Activated T-cell treated with anti-CD3 and anti-CD28 coated beads for 48 hours (primary cell): Measurements from ENCODE around the gene TVP23C.
"Not testable (repeated sequence)": the region's sequence is repeated elsewhere in the genome, so short reads cannot be mapped to it uniquely, and the experiment has no call there.

ENCODE experiments used
- DNase-seq: peaks from one replicate; pipeline ENCODE4 v3.0.0-alpha.2; 2020; ENCODE audit warnings: low read depth

Gene TVP23C

DNA sequence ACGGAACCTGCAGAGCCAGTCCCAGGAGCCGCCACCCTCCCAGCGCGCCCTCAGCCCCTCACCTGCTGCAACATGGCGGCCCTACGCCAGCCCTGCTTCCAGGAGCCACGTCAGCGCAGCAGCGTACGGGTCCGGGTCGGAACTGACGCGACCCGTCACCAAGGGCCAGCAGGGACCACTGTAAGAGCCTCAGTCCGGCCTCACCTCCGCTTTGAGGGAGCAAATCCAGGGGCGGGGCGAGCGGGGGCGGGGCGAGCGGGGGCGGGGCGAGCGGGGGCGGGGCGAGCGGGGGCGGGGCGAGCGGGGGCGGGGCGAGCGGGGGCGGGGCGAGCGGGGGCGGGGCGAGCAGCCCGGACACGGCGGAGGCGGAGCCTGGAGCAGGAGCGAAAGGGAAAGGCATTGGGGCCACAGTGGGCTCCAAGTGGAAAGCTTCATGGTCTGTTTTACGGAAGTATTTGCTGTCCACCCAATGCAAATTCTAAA, at the start of gene TVP23C:
TSS of gene TVP23C (minus strand) at position 109 of the 483 bp plus-strand sequence. CDS start at position 74, 35 bp downstream.
- peak; percentile 62 for DNase-seq

DNA sequence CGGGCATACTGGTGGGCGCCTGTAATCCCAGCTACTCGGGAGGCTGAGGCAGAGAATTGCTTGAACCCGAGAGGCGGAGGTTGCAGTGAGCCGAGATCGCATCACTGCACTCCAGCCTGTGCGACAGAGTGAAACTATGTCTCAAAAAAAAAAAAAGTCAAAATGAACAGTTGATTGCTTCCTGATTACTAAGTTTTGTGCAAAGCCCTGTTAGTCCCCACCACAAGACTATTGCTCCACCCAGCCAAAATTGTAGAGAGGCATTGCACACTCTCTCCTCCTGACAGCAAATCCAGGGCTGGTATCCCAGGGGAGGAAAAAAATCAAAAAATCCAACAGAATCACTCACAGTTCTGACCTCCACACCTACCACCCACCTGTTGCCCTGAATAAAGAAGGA, 29.7 kb upstream of the TVP23C start:
- DNase-seq, result not testable (repeated sequence)

DNA sequence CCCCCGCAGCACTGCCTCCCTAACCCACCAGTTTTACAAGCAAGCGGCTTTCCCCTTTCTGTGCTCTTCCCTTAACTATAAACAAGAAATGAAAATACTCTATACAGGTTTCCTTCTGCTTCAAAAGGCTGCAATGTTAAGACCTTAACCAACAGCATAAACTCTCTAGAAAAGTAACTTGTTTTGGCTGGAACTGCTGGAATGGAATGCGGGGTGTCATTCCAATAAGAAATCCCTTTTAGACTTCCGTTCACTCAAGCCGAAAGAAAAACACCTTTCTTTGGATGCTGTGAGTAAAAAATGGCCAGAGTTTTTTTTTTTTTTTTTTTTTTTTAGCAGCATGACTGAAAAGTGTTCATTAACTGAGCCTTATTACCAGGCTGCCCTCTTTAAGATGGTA, 28.7 kb upstream of the TVP23C start:
- DNase-seq, result not testable (repeated sequence)

DNA sequence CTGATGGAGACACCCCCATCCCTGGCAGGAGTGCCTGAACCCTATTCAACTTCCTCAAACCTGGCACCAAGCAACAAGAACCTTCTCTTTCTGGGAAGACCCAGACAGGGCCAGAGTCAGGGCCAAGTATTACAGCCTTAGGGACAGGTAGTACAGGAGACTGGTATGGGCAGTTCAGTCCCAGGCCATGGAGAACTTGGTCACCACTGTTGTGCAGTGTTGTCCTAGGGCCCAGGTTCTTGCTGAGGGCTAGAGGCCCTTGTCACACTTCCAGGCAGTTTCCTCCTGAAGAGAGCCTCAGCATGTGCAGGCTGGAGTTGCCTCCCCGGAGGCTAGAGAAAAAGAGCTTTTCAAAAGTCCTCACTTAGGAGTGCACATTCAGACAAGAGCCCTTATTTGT, 27.6 kb upstream of the TVP23C start:
- not testable (repeated sequence) for DNase-seq

DNA sequence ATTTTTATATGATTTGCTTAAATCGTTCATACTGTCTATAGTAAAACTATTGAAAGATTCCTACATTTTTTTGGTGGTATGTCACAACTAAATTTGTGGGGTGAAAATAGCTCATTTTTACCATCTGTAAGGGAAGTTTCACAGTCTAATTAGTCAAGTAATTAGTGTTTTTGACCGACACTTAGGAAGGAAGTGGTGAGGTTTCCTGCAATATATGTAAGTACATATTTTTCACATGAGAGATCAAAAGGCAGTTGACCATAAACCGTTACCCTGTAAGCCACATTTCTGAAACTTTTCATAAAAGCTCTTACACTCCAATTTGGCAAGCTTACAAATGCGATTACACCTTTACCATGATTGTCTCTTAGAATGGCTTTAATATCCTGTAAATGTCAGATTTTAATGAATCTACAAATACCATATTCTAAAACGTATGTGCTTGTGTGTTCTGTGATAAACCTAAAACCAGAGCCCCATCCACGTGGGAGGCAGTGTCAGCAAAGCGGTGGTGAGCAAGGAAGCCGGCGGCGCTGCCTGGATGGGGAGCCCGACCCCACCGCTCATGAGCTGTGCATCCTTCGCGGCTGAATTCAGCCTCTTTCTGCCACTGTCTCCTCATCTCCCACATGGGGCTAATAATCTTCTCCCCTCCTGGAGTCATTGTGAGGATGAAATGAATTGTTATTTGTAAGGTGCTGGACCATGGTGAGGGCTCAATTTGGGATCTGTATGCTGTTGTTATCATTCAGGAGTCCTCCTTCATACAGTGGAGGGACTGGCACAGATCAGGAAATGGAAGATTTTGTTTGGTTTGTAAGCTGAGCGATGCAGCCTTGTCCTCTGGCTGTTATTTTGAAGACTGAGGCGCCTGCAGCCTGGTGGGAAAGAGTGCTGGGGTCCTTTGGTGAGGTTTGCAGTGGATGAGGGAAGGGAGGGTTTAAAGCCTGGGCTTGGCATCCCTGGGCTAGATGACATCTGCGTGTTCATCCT, 26.6 kb upstream of the TVP23C start:
- DNase-seq, result peak; percentile 9

DNA sequence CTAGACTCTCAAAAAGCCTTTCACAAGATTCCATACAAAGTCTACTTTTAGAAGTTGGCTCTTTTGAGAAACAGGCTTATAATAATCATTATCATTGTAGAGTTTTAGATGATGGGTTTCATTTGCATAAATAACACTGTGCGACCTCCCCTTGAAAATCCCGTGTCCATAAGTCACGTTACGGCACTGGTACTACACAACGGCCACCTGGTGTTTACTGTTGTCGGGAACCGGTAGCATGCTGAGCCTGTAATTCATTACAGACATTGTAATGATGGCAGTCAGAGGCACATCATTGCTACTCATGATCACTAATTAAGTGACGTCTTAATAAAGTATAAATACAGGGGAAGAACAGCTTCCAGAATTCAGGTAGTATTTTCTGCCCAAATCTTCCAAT, 24.7 kb upstream of the TVP23C start:
- DNase-seq, result not testable (repeated sequence)

DNA sequence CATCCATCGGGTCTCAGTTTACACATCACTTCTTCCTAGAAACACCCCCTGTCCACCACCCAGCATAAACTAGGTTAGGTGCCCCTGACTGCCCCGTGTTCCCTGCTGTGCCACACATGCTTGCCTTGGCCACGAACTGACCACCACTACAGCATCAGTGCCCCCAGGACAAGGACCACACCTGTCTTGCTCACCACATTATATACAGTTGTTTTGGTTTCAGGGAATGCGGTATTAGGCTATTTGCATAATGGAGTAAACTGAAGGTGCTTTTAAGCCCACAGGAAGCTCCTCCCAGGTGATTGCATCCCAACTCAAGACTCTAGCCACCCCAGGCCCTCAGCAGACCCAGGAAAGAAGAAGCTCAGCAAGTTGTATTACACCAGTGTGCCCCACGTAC, 20.0 kb upstream of the TVP23C start:
- DNase-seq, result not testable (repeated sequence)

DNA sequence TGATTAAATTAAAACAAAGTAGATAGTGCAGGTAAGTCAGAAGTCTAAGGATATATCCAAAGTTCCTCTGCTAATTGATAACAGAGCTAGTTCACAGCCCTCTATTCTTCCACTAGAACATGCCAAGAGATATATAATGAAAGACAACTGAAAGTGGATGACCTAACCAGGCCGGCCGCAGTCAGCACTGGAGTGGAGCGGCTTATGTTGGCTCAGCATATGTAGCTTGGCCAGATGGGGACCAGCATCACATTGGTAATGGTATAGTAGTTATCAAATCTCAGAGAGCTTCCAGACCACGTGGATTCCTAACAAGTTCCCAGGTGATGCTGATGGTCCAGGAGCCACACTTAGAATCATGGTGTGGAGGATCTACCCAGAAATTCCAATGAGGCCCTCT, 18.2 kb upstream of the TVP23C start:
- DNase-seq, result not testable (repeated sequence)

DNA sequence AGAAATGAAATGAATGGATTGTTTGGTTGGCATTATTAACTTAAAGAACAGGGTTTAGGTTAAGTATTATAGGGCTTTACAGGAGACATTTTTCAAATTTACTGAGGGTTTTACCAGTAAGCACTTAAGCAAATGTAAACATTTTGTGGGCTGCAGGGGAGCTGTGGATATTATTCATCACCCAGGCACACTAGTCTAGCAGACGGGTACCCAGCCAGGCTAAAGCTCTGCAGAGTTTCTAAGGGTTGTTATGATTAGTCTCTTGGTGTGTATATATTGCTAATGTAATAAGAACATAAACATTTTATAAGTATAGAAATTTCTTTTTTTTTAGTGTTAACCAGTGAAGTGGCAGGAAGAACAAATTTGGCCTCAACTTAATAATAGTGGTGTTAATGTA, 13.6 kb upstream of the TVP23C start:
- DNase-seq, result not testable (repeated sequence)

DNA sequence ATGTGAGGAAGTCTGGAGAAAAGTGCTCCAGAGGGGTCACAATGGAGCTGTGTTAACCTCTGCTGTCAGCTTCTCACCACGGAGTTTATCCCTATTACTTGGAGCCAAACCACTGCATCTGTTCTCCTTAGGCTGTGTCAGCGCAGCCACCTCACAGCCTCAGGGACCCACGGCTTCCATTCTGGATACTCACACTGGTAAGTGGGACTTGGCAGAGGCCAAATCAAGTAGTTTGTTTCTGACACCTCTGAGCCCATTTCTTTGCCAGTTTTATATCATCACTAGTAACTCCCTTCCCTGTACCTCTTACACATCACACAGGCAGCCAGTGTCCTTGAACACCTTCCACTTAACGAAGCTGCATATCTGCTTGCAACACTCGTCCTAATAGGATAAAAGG, 11.4 kb upstream of the TVP23C start:
- not testable (repeated sequence) for DNase-seq

DNA sequence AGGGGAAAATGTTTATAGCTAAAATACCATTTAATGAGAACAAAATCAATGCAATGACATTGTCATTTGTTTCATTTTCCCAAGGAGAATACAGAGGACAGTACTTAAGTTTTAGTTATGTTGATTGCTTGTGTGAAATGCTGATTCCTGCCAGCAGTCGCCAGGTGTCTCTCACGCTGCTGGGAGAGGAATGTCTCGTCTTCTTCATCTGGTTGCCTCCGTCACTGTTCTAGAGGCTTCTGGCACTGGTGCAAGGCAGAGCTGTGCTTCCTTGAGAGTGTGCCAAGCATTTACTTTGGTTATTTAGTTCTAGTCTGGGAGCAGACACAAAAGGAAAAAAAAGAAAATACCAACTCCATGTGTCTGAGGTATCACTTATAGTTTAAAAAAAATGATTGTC, 10.6 kb upstream of the TVP23C start:
- DNase-seq, result not testable (repeated sequence)

DNA sequence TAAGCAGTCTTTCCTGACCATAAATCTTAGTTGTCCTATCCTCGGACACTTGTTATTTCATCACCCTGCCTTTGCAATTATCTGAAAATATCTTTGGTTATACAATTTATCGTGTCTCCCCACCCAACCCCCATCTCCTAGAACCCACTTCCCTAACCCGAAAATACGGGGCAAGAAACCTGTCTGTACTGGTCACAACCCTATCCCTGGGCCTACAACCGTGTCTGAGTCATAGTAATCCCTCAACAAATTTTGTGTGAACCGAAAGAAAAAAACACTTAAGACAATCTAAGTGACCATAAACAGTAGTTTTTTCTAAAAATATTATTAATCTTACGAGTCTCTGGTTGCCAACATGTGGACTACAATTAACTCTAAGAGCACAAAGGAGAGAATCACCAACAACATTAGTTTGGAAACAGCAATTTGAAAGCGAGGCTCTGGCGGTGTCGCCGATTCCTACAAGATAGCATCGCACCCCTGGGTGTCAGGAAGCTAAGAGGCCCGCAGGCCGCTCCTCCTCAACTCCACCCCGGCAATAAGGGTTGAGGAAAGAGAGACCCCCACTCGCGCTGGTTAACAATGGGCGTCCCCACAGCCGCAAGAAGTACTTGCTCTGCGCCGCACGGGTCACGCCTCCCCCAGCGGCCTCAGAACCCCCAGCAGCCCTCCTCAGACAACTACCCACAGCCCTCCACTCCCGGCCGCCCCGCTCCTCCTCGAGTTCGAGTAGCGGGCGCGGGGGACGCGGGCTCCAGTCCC, 489 bp downstream of the TVP23C start:
- DNase-seq, result not testable (repeated sequence)

DNA sequence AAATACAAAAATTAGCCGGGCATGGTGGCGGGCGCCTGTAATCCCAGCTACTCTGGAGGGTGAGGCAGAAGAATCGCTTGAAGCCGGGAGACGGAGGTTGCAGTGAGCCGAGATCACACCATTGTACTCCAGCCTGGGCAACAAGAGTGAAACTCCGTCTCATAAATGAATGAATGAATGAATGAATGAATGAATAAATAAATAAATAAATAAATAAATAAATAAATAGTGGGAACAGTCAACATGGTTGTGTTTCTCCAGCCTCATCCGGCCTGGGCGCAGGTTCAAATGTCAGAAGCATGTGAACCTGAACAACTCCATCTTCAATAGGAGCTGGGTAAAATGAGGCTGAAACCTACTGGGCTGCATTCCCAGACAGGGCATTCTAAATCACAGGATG, 1.8 kb downstream of the TVP23C start:
- not testable (repeated sequence) for DNase-seq

DNA sequence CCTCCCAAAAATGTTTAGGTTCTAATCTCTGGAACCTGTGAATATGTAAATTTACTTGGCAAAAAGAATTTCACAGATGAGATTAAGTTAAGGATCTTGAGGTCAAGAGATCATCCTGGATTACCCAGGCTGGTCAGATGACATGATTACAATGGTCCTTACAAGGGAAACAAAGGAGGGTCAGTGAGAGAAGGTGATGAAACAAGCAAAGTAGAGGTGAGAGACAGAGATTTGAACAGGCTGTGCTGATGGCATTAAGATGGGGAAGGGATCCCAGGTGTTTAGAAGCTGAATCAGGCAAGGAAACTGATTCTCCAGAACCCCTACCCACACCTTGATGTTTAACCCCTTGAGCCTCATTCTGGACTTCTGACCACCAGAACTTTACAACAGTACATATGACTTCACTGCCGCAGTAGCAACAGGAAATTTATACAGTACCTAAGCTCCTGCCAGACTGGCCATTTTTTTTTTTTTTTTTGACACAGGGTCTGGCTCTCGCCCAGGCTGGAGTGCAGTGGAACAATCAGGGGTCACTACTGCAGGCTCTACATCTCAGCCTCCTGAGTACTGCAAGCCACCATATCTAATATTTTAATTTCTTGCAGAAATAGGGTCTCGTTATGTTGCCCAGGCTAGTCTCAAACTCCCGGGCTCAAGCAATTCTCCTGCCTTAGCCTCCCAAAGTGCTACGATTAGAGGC, 4.7 kb downstream of the TVP23C start:
- DNase-seq, result not testable (repeated sequence)

DNA sequence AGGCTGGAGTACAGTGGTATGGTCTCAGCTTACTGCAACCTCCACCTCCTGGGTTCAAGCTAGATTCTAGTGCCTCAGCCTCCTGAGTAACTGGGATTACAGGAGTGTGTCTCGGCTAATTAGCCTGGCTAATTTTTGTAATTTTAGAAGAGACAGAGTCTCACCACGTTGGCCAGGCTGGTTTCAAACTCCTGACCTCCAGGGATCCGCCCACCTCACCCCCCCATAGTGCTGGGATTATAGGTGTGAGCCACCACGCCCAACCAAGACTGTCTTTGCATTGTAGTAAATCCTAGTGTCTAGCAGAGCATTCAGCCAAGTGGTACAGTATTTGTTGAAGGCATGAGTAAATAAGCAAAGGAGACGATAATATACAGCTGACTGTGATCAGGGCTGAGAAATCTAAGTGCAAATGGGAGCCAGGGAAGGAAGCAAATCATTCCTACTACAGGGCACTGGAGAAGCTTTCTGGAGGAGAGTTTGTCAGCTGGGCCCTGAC, 5.9 kb downstream of the TVP23C start:
- not testable (repeated sequence) for DNase-seq

DNA sequence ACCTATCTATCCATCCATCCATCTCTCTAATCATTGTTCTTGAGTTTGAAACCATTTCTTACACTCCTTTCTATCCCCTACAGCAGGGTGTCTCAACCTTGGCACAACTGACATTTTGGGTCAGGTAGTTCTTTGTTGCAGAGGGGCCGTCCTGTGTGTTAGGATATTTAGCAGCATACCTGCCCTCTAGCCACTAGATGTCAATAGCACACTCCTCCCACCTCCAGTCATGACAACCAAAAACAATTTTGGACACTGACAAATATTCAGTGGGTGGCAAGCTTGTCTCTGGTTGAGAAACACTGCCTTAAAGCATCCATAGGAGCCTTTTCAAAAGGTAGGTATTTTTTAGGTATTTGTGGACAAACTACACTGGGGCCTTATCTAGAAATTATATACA, 10.4 kb downstream of the TVP23C start:
- DNase-seq, result not testable (repeated sequence)

DNA sequence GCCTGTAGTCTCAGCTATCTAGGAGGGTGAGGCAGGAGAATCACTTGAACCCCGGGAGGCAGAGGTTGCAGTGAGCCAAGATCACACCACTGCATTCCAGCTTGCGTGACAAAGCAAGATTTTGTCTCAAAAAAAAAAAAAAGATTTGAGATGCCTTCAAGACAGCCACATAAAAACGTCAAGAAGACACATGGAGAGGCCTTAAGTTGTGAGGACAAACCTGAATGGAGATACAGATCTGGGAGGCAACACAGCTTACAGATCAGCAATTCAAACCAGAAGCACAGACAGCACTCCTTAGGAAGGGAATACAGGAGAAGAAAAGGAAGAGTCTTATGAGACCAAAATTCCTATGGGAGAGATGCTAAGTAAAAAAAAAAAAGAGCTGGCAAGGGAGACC, 13.7 kb downstream of the TVP23C start:
- not testable (repeated sequence) for DNase-seq

DNA sequence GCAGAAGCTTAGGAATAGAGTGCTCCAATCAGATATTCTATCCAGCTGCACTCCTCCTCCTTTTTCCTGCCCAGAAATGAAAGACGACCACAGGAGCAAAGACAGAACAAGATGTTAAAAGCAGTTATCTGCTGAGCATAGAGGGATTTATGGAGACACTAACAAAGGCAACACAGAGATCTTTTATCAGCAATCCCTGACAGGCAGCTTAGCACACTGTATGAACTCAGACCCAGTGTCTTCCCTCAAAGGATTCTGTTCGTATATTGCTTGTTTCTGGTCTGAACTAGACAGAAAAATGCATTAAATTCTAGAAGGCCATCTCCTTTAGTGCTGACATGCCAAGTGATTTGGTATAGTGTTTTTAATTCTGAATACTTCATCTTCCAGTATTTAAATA, 16.7 kb downstream of the TVP23C start:
- not testable (repeated sequence) for DNase-seq

DNA sequence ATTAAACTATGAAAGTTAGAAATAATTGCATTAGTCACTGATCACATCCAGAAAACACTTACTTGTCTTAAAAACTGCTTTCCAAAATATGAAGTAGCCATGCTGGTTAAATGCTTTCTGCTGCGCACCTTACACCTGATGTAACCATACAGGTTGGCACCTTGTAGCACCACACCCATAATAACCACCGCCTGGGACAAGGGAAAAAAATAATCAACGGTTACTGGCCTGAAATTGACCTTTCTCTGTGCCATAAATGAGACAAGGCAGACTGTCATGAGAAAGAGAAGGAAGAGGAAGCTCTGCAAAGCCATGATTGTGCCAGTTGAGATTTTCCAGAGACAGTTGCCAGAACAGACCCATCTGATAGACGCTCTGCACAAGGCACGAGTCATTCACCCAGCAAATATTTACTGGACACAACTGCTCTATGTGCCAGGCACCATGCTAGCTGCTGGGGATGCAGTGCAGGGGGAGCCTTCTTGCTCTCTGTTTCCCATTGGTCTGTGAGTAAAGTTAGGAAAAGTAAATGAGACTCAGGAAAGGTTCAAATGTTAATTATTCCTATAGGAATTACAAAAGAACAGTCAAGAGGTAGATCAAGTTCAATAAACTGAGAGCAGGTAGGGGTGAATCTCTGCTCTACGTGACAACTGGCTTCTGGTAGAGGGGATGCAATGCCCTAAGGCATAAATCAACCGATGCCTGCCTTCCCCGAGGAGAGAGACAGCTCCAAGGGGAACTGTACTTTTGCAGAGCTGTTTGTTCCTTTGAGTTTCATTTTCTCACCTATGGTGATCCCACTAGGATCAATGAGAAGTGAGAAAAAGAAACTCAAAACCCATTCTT, 22.7 kb downstream of the TVP23C start:
- DNase-seq, result not testable (repeated sequence)

DNA sequence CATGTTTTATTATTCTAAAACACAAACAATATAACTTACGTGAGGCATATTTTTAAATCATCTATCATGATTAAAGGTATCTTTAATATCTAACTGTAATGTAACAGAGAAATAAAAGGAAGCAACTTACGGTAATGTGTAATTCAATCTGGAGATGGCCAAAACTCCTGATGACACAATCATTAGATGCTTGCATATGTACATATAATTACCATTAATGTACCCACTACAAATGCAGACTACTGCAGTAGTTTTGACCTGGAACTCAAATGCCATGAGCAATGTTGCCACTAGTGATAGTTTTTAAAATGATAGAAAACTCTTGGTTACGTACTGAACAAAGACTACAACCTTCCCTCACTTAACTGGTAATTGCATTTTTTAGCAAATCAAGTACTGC, 30.2 kb downstream of the TVP23C start:
- DNase-seq, result not testable (repeated sequence)
